Heart left ventricle (tissue), 13 donors: ENCODE measurements around the gene RNF121.

ENCODE experiments used
- POLR2A ChIP-seq, 2 donors: fragments of 450-650 bp; IDR thresholded peaks; one replicate each; pipeline ENCODE4 v1.6.1; 2017; ENCODE audit warnings: antibody characterized with exemption in 2 of 2, mild to moderate bottlenecking in 2 of 2, moderate library complexity in 2 of 2
- TF ChIP-seq, protein P1 (sequence below), 12 donors: fragments of 200-600 bp; sonication (generic) in 4 of 12; IDR thresholded peaks; one replicate each; pipeline versions ENCODE4 v1.5.0 to v1.8.0; 2018 to 2022; ENCODE audit warnings: antibody characterized with exemption in 12 of 12, mild to moderate bottlenecking in 5 of 12
- donor health status: ischemic (EF 13 %, LVEDD 7.1; RV severe dilation, severe dysfunction).
- donor health status: DM: no; HTN: yes; CAD: no.
- donor health status: DM: no; HTN: no; CAD: no.
- donor health status: ischemic (EF 25% LVEDD 6.9; RV normal size, moderate dysfunction).
- donor health status: ischemic (EF 25% LVEDD 5.7; RV mildly dilated, moderate dysfunction).
- donor health status: ischemic (EF 35%, LVEDD 5.7; RV mildly dilated, moderate dysfunction).
- donor health status: nonischemic (EF 11% LVEDD 7.7; RV severe dilation, severe dysfunction).
- donor health status: DM: yes; HTN: yes; CAD: no.
- donor health status: PGD.
- donor health status: ischemic (EF 29% LVEDD 5.4; RV normal size, mild dysfunction).
- donor health status: nonischemic (EF 23%, LVEDD 6.1; RV moderate dilation, normal function).

DNA sequence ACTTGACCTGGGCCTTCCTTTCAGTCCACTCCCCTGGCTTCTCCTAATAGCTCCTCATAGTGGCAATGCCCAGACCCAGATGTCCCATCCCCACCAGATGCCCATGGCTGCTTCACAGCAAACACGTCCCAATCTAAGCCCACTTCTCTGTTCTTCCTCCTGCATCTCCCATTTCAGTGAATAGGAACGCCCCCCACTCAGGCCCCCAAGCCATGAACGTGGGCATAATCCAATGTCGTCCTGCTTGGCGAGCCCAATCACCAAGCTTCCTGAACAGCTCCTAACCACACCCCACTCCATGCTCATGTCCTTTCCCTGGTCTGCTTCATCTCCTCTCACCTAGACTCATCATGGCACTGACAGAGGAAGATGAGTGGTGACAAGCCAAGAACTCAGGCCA, 78.7 kb downstream of the RNF121 start:
- TF ChIP-seq, protein P1, sequence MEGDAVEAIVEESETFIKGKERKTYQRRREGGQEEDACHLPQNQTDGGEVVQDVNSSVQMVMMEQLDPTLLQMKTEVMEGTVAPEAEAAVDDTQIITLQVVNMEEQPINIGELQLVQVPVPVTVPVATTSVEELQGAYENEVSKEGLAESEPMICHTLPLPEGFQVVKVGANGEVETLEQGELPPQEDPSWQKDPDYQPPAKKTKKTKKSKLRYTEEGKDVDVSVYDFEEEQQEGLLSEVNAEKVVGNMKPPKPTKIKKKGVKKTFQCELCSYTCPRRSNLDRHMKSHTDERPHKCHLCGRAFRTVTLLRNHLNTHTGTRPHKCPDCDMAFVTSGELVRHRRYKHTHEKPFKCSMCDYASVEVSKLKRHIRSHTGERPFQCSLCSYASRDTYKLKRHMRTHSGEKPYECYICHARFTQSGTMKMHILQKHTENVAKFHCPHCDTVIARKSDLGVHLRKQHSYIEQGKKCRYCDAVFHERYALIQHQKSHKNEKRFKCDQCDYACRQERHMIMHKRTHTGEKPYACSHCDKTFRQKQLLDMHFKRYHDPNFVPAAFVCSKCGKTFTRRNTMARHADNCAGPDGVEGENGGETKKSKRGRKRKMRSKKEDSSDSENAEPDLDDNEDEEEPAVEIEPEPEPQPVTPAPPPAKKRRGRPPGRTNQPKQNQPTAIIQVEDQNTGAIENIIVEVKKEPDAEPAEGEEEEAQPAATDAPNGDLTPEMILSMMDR (IDR thresholded peaks at IDR 0.05) = no peak
- no peak for TF ChIP-seq POLR2A (IDR thresholded peaks at IDR 0.05)
